Right renal cortex interstitium (tissue), 3 donors: Measurements from ENCODE around the gene PPM1H. TPM values are rescaled to one million over a fixed set of nuclear protein-coding genes. Genes with fewer than 3 reads are reported as not detected.
"Not testable (repeated sequence)": the region's sequence is repeated elsewhere in the genome, so short reads cannot be mapped to it uniquely, and the experiment has no call there.

Experiments
- DNase-seq, 3 donors: peaks; one replicate each; pipeline ENCODE4 v3.0.0-alpha.2; 2013; ENCODE audit warnings: low read depth in 3 of 3, low spot score in 2 of 3
- polyA plus RNA-seq, 3 donors: library from polyadenylated mRNA; unstranded; fragments of 120-200 nt; gene quantifications; one replicate each; pipeline ENCODE4 v1.2.1, GENCODE V29; 2013; ENCODE audit not compliant: insufficient read length in 3 of 3

PPM1H gene
- polyA plus RNA-seq, 3 donors, result 28.9 to 31.2 (median 29.2) TPM

GRCh38 chr12:62841846-62842245 is 93.1 kb downstream of the PPM1H start:
- DNase-seq, result no peak

- no peak for DNase-seq
These were observed 94.1 kb downstream of the PPM1H start for GRCh38 chr12:62840806-62841205.

DNA sequence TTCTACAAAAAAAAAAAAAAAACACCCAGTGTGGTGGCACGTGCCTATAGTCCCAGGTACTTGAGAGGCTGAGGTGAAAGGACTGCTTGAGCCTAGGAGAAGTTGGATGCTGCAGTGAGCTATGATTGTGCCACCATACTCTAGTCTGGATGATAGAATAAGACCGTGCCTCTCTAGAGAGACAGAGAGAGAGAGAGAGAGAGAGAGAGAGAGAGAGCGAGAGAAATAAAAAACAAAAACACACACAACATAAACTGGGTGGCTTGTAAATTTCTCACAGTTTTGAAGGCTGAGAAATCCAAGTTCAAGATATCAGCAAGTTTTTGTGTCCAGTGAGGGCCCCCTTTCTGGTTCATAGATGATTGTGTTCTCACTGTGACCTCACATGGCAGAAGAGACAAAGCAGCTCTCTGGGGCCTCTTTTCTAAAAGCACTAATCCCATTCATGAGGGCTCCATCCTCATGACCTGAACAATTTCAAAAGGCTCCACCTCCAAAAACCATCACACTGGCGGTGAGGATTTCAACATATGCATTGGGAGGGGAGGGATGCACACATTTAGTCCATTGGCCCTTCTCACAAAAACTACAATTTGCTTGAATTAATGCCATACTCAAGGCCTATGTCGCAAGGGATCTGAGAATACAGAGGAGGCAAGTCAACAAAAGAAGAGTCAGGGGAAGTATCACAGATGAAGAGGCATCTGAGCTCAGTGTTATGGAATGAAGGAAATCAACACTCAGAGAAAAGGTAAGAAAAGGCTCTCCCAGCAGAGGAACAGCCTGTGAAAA is 94.9 kb downstream of the PPM1H start:
- no peak for DNase-seq

- DNase-seq, result no peak
These were observed 99.9 kb downstream of the PPM1H start for GRCh38 chr12:62834971-62835547.

DNA sequence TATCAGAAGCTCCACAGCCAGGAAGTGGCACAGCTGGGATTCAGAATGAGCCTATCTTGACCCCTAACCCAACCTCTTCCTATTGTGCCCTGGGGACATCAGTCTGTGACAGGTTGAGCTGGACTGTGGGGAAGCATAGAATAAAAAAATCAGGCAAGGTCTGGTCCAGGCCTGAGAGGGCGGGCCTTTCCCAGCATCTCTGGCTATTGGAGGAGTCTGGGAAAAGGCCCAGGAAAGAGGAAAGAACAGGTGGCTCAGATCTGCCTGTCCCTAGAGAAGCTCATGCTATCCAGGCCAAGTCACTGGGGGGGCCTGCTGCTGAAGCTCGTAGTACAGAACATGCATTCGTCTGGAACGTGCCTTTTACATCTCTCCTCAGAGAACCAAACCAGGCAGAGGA is 100.5 kb downstream of the PPM1H start:
- no peak for DNase-seq

- no peak for DNase-seq
These were observed 101.3 kb downstream of the PPM1H start for GRCh38 chr12:62833634-62834033.

- no peak for DNase-seq
These were observed 102.4 kb downstream of the PPM1H start for GRCh38 chr12:62832558-62832957.

- no peak for DNase-seq
These were observed 102.9 kb downstream of the PPM1H start for GRCh38 chr12:62832027-62832426.

GRCh38 chr12:62827855-62828254 is 107.1 kb downstream of the PPM1H start:
- DNase-seq, result no peak

- no peak for DNase-seq
These were observed 107.9 kb downstream of the PPM1H start for GRCh38 chr12:62827042-62827441.

DNA sequence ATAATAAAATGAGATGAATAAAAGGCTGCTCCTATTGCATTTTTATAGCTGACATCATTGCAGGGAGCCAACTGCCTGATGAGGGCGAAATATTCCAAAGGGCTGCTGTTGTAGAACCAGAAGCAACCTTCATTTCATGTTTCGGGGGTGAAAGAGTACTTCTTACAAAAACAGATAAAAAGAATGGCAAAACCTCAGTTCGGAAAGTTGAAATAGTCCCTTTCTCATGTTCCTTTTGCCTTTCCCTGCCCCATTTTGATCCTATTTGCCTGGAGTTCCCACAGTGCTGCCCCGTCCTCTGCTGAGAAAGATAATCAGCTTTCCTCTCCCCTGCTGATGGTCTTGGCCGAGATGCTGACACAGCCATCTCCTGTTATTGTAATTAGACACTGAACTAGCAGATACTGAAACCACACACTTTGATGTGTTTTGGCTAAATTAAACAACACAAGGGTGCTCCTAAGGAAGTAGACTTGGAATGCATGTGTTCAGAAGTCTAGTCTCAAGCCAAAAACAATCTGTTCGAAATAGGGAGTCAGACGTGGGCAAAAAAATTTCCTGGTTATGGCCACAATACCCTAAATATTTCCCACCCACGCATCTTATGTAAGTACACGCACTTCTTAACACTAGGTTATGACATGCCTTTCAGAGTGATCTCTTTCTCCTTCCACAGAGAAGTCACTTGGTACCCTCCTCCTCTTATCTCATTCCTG is 117.2 kb downstream of the PPM1H start:
- peak in 1 of 3 donors; percentile 23 for DNase-seq

DNA sequence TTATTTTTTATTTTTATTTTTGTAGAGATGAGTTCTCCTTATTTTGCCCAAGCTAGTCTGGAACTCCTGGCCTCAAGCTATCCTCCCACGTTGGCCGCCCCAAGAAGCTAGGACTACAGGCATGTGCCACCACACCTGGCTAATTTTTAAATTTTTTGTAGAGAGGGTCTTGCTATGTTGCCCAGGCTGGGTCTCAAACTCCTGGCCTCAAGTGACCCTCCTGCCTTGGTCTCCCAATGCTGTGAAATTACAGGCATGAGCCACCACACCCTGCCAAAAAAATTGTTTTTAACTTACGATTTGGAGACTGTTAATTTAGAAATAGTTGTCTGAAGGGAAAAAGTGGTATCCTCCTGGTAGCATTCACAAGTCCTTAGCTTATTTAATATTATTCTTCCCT is 120.7 kb downstream of the PPM1H start:
- DNase-seq, result no peak

DNA sequence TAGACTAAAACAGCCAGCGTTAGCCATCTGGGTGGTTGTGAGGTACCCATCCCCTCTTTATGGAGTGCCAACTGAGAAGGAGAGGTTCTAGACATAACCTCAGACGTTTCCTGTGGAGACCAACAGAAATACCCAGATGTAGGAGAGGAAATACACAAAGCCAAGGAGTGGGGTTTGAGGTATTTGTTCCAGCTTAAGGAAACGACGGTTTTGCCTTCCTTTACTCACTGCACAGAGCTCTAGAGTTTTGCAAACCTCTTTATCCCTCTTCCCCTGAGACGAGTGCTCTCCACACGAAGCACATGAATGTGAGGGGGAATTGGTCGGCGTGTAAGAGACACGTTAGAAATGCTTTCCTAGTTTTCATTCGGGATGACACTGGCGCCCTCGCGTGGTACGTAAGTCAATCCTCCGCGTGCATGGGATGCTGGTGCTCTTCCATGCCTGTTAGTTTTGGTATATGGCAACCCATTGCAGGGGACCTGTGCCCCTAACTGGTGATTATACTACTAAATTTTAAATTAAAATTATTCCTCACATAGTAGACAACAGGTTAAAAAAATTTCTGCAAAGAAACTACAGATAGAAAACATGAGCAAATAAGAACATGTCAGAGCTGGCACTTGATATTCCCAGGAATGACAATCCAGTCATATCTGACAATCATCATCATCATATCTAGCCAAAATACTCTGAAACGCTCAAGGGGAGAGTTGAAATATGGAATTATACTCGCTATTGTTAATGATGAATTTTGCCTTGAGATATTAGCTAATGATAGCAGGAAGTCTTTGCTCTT is 121.7 kb downstream of the PPM1H start:
- peak in 2 of 3 donors; percentile 31 to 47 for DNase-seq

DNA sequence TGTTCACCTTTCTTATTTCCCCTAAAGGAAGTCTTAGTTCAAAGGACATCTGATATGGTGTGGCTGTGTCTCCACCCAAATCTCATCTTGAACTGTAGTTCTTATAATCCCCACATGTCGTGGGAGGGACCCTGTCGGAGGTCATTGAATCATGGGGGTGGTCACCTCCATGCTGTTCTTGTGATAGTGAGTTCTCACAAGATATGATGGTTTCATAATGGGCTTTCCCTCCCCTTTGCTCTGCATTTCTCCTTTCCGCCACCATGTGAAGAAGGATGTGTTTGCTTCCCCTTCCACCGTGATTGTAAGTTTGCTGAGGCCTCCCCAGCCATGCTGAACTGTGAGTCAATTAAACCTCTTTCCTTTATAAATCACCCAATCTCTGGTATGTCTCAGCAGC is 123.5 kb downstream of the PPM1H start:
- not testable (repeated sequence) for DNase-seq

DNA sequence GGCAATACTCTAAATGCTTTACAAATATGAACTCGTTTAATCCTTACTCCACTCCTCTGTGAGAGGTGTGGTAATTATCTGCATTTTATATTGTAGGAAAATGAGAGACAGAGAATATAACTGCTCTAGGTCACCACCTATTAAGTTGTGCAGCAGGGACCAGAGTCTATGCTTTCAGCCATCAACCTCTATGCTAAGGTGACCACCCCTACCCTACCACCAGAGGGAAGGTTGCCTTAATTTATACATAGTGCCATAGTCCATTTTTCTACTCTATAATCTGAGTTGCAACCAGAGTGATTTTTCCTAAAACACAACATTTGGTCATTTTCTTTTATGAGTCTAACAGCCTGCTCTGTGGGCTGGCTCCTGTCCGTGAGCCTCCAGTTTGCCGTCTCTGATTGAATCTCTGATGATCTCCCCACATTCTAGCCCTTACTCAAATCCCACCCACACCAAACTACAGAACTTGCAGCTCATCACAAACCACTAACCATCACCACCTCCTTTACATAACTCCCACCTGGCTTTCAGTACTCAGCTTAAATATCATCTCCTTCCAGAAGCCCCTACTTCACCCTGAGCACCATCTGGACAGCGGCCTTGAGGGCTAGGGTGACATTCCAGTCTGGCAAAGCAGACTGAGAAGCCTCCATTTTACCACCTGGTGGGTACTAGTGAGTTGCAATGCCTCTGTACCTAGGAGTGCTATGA is 126.6 kb downstream of the PPM1H start:
- DNase-seq, result no peak

DNA sequence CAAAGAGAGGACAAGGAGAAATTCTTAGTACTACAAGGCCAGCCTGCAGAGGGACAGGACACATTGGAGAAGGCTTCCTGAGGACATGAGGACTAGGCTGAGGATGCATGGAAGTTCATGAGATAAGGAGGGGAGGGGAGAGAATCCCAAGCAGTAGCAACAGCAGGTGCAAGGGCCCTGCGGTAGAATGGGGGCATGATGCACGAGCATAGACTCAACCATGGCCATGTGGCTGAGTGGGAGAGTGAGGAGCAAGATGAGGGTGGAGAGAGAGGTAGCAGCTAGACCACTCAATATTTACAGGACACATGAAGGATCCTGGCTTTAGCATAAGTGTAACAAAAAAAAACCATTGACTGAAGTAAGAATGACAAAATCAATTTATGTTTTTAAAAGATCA is 128.1 kb downstream of the PPM1H start:
- DNase-seq, result no peak

GRCh38 chr12:62806244-62806836 is 128.6 kb downstream of the PPM1H start:
- no peak for DNase-seq

- DNase-seq, result no peak
These were observed 129.4 kb downstream of the PPM1H start for GRCh38 chr12:62805517-62805916.

- DNase-seq, result no peak
These were observed 131.2 kb downstream of the PPM1H start for GRCh38 chr12:62803756-62804155.

GRCh38 chr12:62802984-62803383 is 132.0 kb downstream of the PPM1H start:
- DNase-seq, result no peak
